HG03095 (cell line): Measurements from ENCODE around the gene FST.

Experiments used
- ATAC-seq: cut with Tn5 transposase; IDR thresholded peaks from one replicate; pipeline ENCODE4 v1.9.1; 2021; ENCODE audit warnings: moderate library complexity; ENCODE audit not compliant: unreplicated experiment

The FST gene, protein sequence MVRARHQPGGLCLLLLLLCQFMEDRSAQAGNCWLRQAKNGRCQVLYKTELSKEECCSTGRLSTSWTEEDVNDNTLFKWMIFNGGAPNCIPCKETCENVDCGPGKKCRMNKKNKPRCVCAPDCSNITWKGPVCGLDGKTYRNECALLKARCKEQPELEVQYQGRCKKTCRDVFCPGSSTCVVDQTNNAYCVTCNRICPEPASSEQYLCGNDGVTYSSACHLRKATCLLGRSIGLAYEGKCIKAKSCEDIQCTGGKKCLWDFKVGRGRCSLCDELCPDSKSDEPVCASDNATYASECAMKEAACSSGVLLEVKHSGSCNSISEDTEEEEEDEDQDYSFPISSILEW

DNA sequence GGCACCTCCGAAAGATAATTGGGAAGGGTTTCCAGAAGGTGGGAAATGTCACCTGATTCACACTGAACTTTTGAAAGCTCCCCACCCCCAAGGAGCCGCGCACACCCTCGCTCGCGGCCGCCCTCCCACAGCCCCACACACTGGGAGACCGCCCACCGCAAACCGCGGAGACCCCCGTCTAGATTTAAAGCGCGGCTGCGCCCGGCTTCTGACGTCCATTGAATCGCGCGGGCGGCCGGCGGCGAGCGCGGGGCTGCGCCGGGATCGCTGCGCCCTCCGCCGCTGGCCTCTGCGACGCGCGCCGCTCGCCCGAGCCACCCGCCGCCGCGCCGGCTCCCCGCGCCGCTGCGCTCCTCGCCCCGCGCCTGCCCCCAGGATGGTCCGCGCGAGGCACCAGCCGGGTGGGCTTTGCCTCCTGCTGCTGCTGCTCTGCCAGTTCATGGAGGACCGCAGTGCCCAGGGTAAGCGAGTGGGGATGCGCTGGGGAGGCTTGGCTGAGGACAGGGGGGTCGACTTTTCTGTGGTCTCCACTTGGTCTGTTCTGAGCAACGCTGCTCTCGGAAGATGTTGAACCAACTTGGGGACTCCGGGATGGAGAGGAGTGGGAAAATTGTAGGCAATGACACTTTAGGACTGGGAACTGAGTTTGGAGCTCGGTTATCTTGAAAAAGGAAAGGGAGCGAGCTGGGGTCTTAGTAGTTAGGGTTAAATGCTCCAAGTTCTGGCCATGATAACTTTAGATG is at the start of gene FST:
FST (plus strand) TSS at position 214 of the 743 bp plus-strand sequence; CDS start at position 377, 163 bp downstream.
- no peak for ATAC-seq

DNA sequence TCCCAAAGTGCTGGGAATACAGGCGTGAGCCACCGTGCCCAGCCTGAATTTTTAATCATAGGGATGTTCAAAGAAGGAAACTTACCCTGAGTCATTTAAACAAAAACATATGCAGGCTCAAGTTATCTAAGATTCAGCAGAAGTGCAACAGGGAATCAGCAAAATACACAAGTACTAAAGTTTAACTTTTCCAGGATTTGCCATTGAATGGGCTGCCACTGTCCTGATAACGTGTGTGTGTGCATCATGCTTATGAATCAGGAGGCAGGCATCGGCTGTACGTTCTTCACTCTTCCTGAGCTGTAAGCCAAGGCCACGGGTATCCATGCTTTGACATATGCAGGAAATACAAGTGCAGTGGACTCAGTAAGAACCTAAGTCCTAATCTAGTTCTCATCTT is 48.8 kb upstream of the FST start:
- no peak for ATAC-seq

DNA sequence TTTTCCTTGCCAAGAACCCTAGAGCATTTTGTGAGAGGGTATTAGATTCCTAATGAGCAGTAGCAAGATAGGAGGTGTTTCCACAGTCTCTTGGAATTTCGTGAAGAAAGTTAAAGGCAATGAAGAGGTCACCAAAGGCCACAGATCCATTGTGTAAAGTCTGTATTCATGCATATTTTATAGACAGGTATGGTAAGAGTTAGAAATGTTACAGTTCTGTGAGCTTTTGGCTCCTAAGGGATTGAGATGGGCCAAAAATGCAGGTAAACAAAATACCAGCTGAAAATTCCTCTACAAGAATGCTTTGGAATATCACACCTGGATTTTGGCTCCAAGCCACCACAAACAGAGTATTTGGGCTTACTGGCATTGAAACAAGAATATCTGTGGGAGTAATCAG is 47.4 kb upstream of the FST start:
- ATAC-seq = no peak

DNA sequence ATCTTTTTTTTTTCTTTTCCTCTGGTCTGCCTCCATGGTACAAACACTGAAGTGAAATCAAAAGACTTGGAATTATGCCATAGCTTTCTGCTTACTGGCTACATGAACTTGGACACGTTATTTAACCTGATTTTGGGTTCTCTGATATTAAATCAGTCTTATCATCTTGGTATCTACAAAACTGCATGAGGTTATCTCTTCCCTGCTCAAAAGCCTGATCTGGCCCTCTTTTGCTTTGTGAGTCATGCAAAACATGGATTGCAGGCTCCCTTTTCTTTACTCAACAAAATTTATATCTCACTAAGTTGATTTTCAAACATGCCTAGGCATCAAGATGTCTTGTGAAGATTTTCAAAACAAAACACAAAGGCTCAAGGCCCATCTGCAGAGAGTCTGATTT is 45.9 kb upstream of the FST start:
- no peak for ATAC-seq

DNA sequence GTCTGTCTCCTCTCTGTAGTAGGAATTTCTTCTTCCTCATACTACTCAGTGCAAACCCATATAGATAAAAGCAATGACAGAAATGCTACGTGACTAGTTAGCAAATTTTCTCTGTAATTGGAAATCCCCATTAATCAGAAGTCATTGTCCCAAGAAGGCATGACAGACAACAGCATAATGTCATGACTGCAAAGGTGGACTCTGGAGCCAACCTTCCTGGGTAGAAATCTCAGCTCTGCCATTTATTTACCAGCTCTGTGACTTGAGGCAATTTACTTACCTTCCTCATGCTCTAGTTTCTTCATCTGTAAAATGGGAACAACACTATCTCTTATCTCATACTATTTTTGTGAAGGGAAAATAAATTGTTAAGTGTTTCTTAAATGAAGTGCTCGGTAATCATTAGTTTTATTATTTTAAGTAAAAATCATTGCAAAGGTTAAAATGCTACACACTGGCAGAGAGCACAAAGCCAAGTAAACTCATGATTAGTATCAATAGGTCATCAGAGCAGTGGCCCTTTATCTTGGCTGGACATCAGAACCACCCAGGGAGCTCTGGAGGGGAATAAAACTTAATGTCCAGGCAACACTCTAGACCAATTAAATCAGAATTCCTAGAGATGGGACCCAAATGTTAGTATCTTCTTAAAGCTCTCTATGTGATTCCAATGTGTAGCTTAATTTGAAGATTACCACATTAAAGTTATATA is 43.8 kb upstream of the FST start:
- ATAC-seq = no peak

DNA sequence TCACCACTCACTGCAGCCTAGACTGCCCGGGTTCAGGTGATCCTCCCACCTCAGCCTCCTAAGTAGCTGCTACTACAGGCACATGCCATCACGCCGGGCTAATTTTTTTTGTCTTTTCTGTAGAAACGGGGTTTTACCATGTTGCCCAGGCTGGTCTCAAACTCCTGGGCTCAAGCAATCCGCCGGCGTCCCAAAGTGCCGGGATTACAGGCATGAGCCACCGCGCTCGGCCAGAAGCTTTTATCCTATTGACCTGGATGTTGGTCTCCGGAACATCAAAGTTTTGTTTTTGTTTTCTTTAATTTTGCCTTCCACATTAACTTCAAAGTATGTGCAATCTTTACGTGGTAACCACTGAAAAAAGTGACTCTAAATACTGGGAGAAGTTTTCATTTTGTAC is 42.4 kb upstream of the FST start:
- no peak for ATAC-seq

DNA sequence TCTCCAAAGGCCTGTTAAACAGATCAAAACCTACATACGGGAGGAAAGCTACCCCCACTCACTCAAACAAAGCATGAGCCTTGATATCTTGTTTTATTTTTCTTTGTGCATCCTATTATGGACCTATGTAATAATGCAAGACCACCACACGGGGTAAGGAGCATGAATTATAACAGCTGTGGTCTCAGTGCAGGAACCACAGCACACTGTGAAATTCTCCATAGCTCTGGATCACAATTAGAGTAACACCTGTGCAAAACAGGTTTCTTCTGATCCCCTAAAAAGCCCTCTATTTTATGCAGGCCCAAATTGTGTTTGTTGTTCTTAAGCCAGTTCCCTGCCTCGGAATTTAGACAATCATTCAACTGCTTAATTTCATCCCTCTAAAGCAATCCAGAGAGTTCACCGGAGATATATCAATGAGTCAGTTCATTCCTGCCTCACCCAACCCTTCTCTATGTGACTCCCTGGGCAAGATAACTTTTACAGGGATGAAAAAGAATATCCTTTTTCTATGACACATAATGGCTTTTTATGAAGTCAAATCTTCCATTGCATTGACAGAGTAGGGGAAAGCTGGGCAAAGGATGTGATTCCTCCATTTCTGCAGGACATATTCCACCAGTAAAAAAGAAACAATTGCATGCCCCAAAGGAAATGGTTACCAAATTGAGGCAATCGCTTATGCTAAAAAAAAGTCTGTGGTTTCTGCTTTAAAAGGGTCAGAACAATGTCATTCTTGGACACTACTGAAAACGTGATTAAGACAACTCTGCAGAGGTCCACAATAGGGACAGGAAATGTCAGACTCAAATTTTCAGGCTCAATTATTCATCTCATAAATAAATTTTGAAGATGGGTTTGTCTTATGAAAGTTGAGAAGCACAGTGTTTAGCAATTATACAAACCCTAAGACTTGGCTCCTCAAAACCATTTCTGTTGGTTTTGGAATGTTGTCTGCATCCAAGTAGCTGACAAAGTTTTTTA is 41.6 kb upstream of the FST start:
- no peak for ATAC-seq

DNA sequence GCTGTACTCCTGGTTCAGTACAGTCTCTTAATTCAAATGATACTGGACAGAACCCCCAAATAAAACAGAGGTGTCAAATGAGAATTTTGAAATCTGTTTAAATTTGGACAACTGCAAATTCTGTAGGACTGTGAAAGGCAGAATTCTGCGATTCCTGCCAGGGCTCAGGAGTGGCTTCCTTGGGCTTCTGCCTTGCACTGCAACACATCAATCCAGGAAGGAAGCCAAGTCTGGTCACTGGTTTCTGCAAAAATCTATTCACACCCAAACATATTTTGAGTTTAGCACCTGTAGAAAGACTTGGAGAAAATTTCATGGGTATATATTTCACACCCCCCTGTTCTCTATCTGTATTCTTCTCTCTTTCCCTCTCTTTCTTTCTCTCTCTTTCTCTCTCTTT is 37.5 kb upstream of the FST start:
- no peak for ATAC-seq

DNA sequence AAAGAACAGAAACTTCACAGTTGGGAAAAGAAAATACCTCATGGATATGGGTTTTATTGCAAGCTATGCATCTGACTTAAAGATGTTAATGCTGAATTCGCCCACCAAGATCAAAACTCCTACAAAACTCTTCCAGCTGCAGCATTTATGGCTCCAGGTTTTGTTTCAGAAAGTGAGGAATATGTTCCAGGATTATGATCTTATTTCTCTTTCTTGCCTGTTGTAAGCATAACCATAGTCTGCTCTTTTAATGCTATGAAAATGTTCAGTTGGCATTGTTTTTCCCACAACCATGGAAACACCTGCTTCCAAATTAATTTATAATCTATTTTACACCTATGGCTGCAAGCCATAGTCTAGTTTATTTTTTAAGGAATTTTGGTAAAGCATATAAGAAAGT is 34.9 kb upstream of the FST start:
- no peak for ATAC-seq

DNA sequence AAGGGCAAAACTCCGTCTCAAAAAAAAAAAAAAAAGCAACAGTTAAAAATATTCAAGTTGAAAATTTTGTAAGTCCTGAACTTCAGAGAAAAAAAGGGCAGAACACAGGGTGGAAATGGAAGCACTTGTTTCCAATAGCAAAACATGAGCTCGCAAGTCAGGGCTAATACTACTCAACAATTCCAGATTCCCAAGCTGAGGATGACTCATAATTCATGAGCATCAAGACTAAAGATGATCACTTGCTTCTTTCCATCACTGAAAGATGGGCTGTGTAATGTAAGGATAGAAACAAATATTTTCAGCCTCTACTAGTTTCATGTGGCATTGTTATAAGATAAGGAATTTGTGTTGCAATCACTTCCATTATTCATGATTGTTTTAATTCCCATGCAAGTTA is 33.5 kb upstream of the FST start:
- ATAC-seq = no peak

DNA sequence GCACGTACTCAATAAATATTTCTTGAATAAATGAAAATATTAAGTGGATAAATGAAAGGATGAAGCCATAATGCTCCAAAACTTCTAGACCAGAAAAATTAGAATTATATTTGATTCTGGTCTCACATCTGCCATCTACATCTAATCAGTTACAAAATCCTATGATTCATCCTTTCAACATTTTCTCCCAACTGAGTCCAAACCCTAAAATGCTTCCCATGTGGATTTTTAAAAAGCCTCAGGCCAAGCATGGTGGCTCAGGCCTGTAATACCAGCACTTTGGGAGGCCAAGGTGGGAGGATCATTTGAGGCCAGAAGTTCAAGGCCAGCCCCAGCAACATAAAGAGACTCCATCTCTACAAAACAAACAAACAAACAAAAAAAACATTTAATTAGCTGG is 31.6 kb upstream of the FST start:
- no peak for ATAC-seq

DNA sequence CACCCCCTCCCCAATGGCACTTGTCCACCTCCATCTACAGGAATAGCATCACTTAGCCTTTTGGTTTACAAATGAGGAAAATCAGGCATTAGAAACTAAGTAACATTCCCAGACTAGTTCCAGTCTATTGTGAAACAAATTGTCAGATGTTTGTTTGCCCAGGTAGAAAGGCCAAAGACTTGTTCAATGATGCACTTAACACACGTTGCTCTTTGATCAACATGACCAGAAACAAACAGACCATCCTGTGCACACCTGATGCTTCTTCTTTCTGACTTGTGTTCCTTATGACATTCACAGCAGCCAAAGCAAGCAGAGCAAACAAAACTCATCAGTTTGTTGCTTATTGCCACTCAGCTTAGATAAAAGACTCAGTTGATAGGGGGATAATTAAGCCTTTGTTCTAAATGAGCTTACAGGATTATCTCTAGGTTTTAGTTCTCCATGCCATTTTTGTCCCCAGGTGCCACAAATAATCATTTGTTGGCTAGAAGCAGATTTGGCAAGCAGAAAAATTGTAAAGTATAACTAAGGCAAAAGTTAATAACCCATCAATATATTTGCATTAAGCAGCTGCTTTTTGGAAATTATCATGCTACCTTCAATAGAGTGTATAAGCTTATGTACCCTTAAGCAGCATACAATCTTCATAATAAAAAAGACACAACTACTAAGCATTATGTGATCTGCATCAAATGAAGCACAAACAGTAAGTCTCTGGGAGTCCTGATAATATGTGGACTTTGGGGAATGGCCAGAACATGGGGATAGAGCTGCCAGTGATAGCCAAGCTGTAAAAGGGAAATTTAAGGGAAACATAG is 26.3 kb upstream of the FST start:
- ATAC-seq = no peak

DNA sequence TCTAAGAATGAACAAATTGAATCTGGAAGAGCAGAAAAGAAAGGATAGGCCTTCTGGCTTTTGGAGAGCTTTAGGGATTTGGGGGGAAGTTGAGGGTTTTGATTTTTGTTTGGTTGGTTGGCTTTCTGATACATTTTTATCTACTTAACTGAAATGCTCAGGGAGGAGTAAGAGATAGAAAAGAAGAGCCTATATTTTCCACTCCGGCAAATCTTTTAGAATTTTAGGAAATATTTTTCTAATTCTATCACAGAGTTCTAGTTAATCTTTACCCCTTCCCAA is 25.8 kb upstream of the FST start:
- no peak for ATAC-seq

DNA sequence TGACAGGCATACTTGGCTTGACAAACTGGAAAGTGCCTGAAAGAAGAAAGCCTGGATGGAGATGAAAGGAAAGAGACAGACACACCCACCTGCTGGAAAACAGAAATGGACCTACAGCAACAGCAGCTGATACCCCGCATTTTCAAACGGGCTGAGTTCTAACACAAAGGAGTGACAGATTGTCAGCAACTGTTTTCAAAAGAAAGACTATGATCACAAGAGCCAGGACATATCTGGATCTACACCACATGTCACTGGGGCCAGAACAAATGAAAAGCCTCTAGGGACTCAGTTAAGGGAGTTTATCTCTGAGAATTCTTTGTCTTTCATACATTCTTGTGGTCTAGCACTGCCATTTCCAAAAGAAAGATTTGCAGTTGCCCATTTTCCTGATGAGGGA is 24.1 kb upstream of the FST start:
- no peak for ATAC-seq

DNA sequence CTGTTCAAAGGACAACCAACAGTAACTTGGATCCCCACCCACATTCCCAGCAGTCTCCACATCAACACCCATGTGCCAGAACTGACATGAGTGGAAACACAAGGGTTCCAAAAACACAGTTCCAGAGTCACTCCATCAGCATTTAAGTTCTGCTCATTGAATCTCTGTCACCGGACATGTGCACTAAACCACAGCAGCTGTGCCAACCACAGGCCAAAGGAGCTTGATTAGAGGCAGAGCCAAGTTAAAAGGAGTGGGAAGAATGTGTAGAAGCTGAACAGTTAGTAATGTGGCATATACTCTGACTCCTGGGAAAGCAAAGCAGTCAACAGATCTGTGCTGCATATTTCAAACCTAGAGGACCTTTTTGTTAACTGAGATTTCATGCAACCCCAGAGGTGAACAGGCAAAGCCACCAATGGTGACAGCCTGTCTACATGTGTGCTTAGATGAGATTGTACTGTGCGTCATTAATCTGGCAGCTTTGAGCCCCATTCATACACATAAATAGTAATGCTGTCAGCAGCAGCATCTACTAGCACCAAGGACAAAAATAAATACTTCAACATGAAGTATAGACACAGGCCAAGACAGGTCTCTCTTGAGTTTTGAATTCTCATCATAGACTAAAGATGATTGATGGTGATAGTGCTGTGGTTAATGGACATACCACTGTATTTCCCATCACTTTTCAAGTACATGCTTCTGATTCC is 16.4 kb upstream of the FST start:
- no peak for ATAC-seq

DNA sequence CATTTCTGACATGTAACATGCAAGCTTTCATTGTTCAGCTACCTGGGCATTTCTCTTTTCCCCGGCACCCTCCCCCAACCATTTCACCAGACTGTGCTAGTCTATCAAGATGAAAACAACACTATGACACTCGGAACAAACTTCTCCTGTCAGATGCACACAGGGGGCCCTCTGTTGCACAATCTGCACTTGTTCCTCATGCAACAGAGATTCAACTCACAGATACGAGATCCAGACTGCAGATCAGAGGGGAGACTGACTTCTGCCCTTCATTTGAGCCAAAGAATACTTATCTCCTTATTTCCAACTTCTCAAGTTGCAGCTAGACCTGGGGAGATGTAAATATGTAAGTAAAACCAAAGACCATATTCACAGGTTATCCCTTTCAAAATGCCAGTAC is 15.7 kb upstream of the FST start:
- ATAC-seq = no peak

DNA sequence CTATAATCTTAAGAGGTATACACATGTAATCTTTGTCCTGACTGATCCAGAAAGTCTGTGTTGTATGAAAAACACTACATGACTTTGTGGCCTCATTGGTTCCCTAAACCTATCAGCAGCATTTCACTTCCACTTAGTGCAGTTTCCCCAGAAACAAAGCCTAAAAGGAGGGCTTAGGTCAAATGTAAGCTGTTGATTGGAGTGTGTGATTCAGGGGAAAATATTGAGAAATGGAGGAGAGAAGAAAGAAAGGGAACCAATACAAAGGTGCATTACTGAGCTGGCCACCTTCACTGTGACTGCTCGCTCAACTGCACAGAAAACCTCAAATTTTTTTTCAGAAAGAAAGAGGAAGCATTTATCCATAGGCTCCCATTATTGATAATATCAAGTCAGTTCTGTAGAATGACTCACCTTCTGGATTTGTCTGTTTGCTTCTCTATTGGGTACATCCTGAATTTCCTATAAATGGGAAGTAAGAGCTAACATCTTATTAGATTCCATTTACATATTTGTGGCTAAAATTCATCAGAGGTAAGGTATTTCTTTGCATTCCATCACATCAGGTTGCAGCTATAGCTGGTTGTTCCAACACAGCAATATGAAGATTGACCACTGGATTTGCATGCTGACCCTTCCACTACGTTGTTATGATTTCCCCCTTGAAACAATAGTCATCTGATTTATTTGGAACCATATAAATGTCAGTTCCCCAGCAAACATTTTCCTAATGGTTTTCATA is 10.3 kb upstream of the FST start:
- ATAC-seq = no peak

DNA sequence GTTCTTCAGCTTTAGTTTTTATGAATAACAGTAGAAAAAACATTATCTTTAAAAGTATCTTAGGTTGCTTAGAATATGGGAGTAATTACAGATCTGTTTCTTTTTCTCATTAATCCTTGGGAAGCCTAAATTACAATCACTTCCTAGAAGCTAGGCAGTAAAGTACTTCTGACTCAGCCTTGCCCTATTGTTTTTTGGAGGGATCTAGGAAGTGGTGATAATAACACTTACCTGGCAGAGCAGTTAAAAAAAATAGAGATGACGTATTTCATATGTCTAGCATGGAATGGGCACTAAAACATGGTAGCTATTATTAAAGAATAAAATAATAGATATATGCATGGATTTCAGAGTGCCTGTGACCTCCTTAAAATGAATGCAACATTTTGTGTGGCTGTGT is 8.2 kb upstream of the FST start:
- ATAC-seq = no peak
